K562 (cell line): ENCODE results near the gene SH2D5. TPM values are rescaled to one million over a fixed set of nuclear protein-coding genes. Genes with fewer than 3 reads are reported as not detected.

Experiments
- CBFA2T2 ChIP-seq: fragments of 450-650 bp; conservative IDR thresholded peaks from 2 replicates; pipeline ENCODE4 v1.6.1; 2017; ENCODE audit warnings: mild to moderate bottlenecking
- CBFA2T3 ChIP-seq: fragments of 450-650 bp; IDR thresholded peaks from 2 replicates; pipeline ENCODE4 v1.6.1; 2017
- CEBPB ChIP-seq: fragments of 450-650 bp; IDR thresholded peaks from 2 replicates; pipeline ENCODE4 v1.6.1; 2016; ENCODE audit warnings: missing genetic modification characterization, missing compliant biosample characterization
- CSDE1 ChIP-seq, 2 experiments: fragments of 450-650 bp; IDR thresholded peaks; 2 replicates each; pipeline ENCODE4 v1.6.1; 2016; ENCODE audit warnings: mild to moderate bottlenecking in 1 of 2
- CTBP1 ChIP-seq: fragments of 450-650 bp; IDR thresholded peaks from 2 replicates; pipeline ENCODE4 v1.6.1; 2016; ENCODE audit warnings: borderline replicate concordance
- CTCF ChIP-seq, 3 experiments: IDR thresholded peaks in 2 of 3; conservative IDR thresholded peaks in 1 of 3; 2 replicates each; pipeline ENCODE4 v1.5.1; 2011 to 2012; ENCODE audit warnings: low read length in 3 of 3, mild to moderate bottlenecking in 3 of 3, control low read depth in 2 of 3, improper control_type of control experiment in 1 of 3, inconsistent platforms in 1 of 3, low read depth in 1 of 3, mixed read lengths in 1 of 3, moderate library complexity in 1 of 3; ENCODE audit not compliant: insufficient read depth in 2 of 3
- FOXP1 ChIP-seq: sonication (generic); formaldehyde crosslinking; IDR thresholded peaks from 2 replicates; pipeline ENCODE4 v1.8.0; 2022; ENCODE audit warnings: mild to moderate bottlenecking, missing genetic modification reagents
- GABPB2 ChIP-seq: fragments of 250-450 bp; sonication (Bioruptor Pico); conservative IDR thresholded peaks from 2 replicates; pipeline ENCODE4 v1.5.1; 2021; ENCODE audit warnings: mild to moderate bottlenecking
- HDAC6 ChIP-seq: IDR thresholded peaks from 2 replicates; pipeline ENCODE4 v1.6.1; 2012; ENCODE audit warnings: low read depth, mild to moderate bottlenecking, control low read depth, inconsistent platforms, low read length, moderate library complexity
- HMGN3 ChIP-seq: IDR thresholded peaks from 2 replicates; pipeline ENCODE4 v1.6.1; 2011; ENCODE audit warnings: borderline replicate concordance, low read depth, mild to moderate bottlenecking, mixed read lengths, low read length; ENCODE audit not compliant: insufficient read length; ENCODE audit errors: extremely low read depth
- MAX ChIP-seq: sonication (generic); formaldehyde crosslinking; IDR thresholded peaks from 2 replicates; pipeline ENCODE4 v1.9.0; 2022; ENCODE audit warnings: mild to moderate bottlenecking, missing genetic modification reagents
- NCOA6 ChIP-seq: fragments of 450-650 bp; IDR thresholded peaks from 2 replicates; pipeline ENCODE4 v1.6.1; 2017; ENCODE audit warnings: mild to moderate bottlenecking
- PTBP1 ChIP-seq: fragments of 200-400 bp; formaldehyde crosslinking; IDR thresholded peaks from 2 replicates; pipeline ENCODE4 v1.6.1; 2017; ENCODE audit warnings: low read depth, low read length
- RCOR1 ChIP-seq, 2 experiments: IDR thresholded peaks; 2 replicates each; pipeline ENCODE4 v1.6.1; 2012; ENCODE audit warnings: low read depth in 2 of 2, low read length in 2 of 2, borderline replicate concordance in 1 of 2, improper control_type of control experiment in 1 of 2
- TEAD1 ChIP-seq, 2 experiments: fragments of 450-650 bp in 1 of 2; sonication (generic) in 1 of 2; formaldehyde crosslinking; IDR thresholded peaks; 2 replicates each; pipeline versions ENCODE4 v1.4.0 to v1.8.0; 2020 to 2022; ENCODE audit warnings: mild to moderate bottlenecking in 2 of 2, missing genetic modification reagents in 1 of 2
- TFAP4 ChIP-seq: sonication (generic); formaldehyde crosslinking; IDR thresholded peaks from 2 replicates; pipeline ENCODE4 v1.8.0; 2022; ENCODE audit warnings: missing genetic modification reagents, mild to moderate bottlenecking, moderate library complexity, borderline replicate concordance
- WHSC1 ChIP-seq: IDR thresholded peaks from one replicate; pipeline ENCODE4 v1.6.1; 2012; ENCODE audit warnings: low read length, control low read depth, inconsistent platforms
- ZNF518B ChIP-seq: fragments of 250-450 bp; sonication (Bioruptor Pico); IDR thresholded peaks from 2 replicates; pipeline ENCODE4 v1.5.0; 2021; ENCODE audit warnings: mild to moderate bottlenecking, moderate library complexity
- polyA plus RNA-seq, 8 experiments: library from polyadenylated mRNA; depleted of rRNA in 4 of 8; stranded (reverse) in 5 of 8; unstranded in 3 of 8; fragments of >200 nt; fragmentation: Nextera tagmentation in 2 of 8; fragmentation: Illumina TruSeq in 1 of 8; extraction: Ambion mirVana in 2 of 8; extraction: Trizol in 1 of 8; gene quantifications; 2 replicates each; pipeline versions ENCODE4 v1.2.1 to v1.2.3, GENCODE V29; 2011 to 2014; ENCODE audit warnings: inconsistent platforms in 1 of 8, missing spikeins in 1 of 8
- total RNA-seq, 7 experiments: library from RNA; depleted of rRNA in 6 of 7; stranded (reverse); fragments of >200 nt in 6 of 7; fragmentation: Illumina TruSeq in 2 of 7; extraction: Trizol in 2 of 7; gene quantifications; 2 replicates each; pipeline versions ENCODE4 v1.2.1 to v1.2.3, GENCODE V29; 2011 to 2021; ENCODE audit warnings: low replicate concordance in 1 of 7

SH2D5 gene
- total and polyA plus RNA-seq, 9 of the 15 experiments (the other 6 are each of a cell fraction or from before 2014, with no cell fraction given), result 0.06 to 0.11 TPM; not detected in 7

GRCh38 chr1:20711285-20712214 lies 21.0 kb downstream of the SH2D5 start (continued):
- TF ChIP-seq TFAP4 (CRISPR knock-in tag) (0 out of 2 replicates have a peak, but pooled peaks have one; percentile 7), MAX (CRISPR knock-in tag) (0 out of 2 replicates have a peak, but pooled peaks have one; percentile 25), RCOR1 (IDR thresholded peaks at IDR 0.05; ENCODE audit: borderline replicate concordance in 1 of 2, low read depth in 2 of 2, low read length in 2 of 2) (peak in 1 of 2 experiments; percentile 71; a peak in 2 of 4 replicates), PTBP1 (0 out of 2 replicates have a peak, but pooled peaks have one; percentile 18), CEBPB (peak; percentile 63), NCOA6 (no peak), CSDE1 (IDR thresholded peaks at IDR 0.05) (0 out of 4 replicates have a peak, but pooled peaks of 1 of the 2 experiments have one; percentile 59), CBFA2T2 (no peak), FOXP1 (0 out of 2 replicates have a peak, but pooled peaks have one; percentile 29), HMGN3 (no peak), GABPB2 (CRISPR knock-in tag) (no peak), CTBP1 (peak; percentile 91), TEAD1 (CRISPR knock-in tag; IDR thresholded peaks at IDR 0.05) (peak in 1 of 2 experiments; percentile 53; a peak in 1 of 4 replicates), CTCF (IDR thresholded peaks at IDR 0.05 in 2 of 3, conservative IDR thresholded peaks at IDR 0.05 in 1 of 3; ENCODE audit: insufficient read depth in 2 of 3, low read depth in 1 of 3, low read length in 3 of 3) (peak in 2 of 3 experiments; percentile 28 to 54; a peak in 1 of 6 replicates), ZNF518B (CRISPR knock-in tag) (no peak), HDAC6 (no peak), WHSC1 (no peak), CBFA2T3 (no peak)
